GM18526 (cell line): ENCODE results near the gene ZNF451.

ENCODE experiments used
- POLR2A ChIP-seq: IDR thresholded peaks from 3 replicates; pipeline ENCODE4 v1.6.1; 2011; ENCODE audit not compliant: insufficient read length; ENCODE audit errors: extremely low read depth

The ZNF451 gene

GRCh38 chr6:57216235-57217101 lies 126.5 kb downstream of the ZNF451 start:
- no peak for TF ChIP-seq POLR2A

- TF ChIP-seq POLR2A: no peak
Measured at GRCh38 chr6:57217270-57217669, 127.3 kb downstream of the ZNF451 start.
